Keratinocyte (primary cell): ENCODE data around the gene CBX8. TPM values are rescaled to one million over a fixed set of nuclear protein-coding genes. Genes with fewer than 3 reads are reported as not detected.

Source experiments
- DNase-seq: peaks from one replicate; pipeline ENCODE4 v3.0.0-alpha.2; 2011; ENCODE audit warnings: low read depth, missing footprints, low spot score
- FAIRE-seq: peaks from 2 replicates; lab custom pipeline; 2011; peaks lifted over from hg19 to GRCh38; lab: Jason Lieb, UNC
- H2AFZ ChIP-seq: 2 replicates; pipeline ENCODE4 v1.6.0; 2012; ENCODE audit warnings: low read length, control low read depth, inconsistent platforms; ENCODE audit not compliant: control insufficient read depth
- H3K27ac ChIP-seq: 2 replicates; pipeline ENCODE4 v1.5.1; 2011; ENCODE audit warnings: low read length; ENCODE audit not compliant: control insufficient read depth, insufficient read depth
- H3K27me3 ChIP-seq: 3 replicates; pipeline ENCODE4 v1.6.0; 2011; ENCODE audit warnings: low read length; ENCODE audit not compliant: control insufficient read depth, insufficient read depth; ENCODE audit errors: extremely low read depth
- H3K36me3 ChIP-seq, 2 experiments: 2 replicates in 1 of 2; 3 replicates in 1 of 2; pipeline ENCODE4 v1.5.1; 2011; ENCODE audit warnings: low read length in 2 of 2, mild to moderate bottlenecking in 1 of 2; ENCODE audit not compliant: control insufficient read depth in 2 of 2, insufficient read depth in 2 of 2; ENCODE audit errors: extremely low read depth in 1 of 2
- H3K4me1 ChIP-seq: 3 replicates; pipeline ENCODE4 v1.5.1; 2011; ENCODE audit warnings: low read length; ENCODE audit not compliant: control insufficient read depth, insufficient read depth; ENCODE audit errors: extremely low read depth
- H3K4me2 ChIP-seq: 3 replicates; pipeline ENCODE4 v1.6.0; 2011; ENCODE audit warnings: low read depth, low read length; ENCODE audit not compliant: control insufficient read depth, insufficient read depth; ENCODE audit errors: extremely low read depth
- H3K4me3 ChIP-seq, 3 experiments: fragments of 200-600 bp in 1 of 3; sonication (generic) in 1 of 3; 2 replicates in 2 of 3; 3 replicates in 1 of 3; pipeline ENCODE4 v1.5.1; 2011 to 2016; ENCODE audit warnings: low read length in 3 of 3, mild to moderate bottlenecking in 3 of 3, control low read depth in 2 of 3, inconsistent platforms in 1 of 3, low read depth in 1 of 3, mixed read lengths in 1 of 3, mixed run types in 1 of 3, moderate library complexity in 1 of 3; ENCODE audit not compliant: control insufficient read depth in 2 of 3, insufficient read depth in 2 of 3; ENCODE audit errors: extremely low read depth in 1 of 3
- H3K79me2 ChIP-seq: 2 replicates; pipeline ENCODE4 v1.6.0; 2012; ENCODE audit warnings: low read length; ENCODE audit not compliant: control insufficient read depth, insufficient read depth
- H3K9ac ChIP-seq: 3 replicates; pipeline ENCODE4 v1.6.0; 2011; ENCODE audit warnings: low read length; ENCODE audit not compliant: control insufficient read depth, insufficient read depth; ENCODE audit errors: extremely low read depth
- H3K9me1 ChIP-seq: 3 replicates; pipeline ENCODE4 v1.6.0; 2011; ENCODE audit warnings: low read length; ENCODE audit not compliant: control insufficient read depth, insufficient read depth; ENCODE audit errors: extremely low read depth
- H3K9me3 ChIP-seq: 2 replicates; pipeline ENCODE4 v1.5.1; 2012; ENCODE audit warnings: low read depth, low read length; ENCODE audit not compliant: control insufficient read depth
- H4K20me1 ChIP-seq: 3 replicates; pipeline ENCODE4 v1.6.0; 2011; ENCODE audit warnings: low read length; ENCODE audit not compliant: control insufficient read depth, insufficient read depth; ENCODE audit errors: extremely low read depth
- CTCF ChIP-seq, 3 experiments: IDR thresholded peaks in 1 of 3; conservative IDR thresholded peaks in 1 of 3; optimal IDR thresholded peaks in 1 of 3; 2 replicates in 2 of 3; 3 replicates in 1 of 3; pipeline versions ENCODE3 to v1.5.1; 2011; ENCODE audit warnings: low read length in 3 of 3, mild to moderate bottlenecking in 3 of 3, moderate library complexity in 2 of 3, control low read depth in 1 of 3, inconsistent platforms in 1 of 3; ENCODE audit not compliant: insufficient read depth in 2 of 3; ENCODE audit errors: extremely low read depth in 1 of 3
- EZH2 ChIP-seq: IDR thresholded peaks from one replicate; pipeline ENCODE4 v1.6.1; 2012; ENCODE audit warnings: inconsistent platforms, mild to moderate bottlenecking, low read length, moderate library complexity
- dilution Hi-C: fragments of 300-500 bp; cut with MboI; formaldehyde crosslinking; loops from one replicate; pipeline ENCODE4 v1.7.0; 2020; ENCODE audit warnings: low sequenced_read_pairs; ENCODE audit not compliant: extremely low pct_ligation_motif_present
- polyA plus RNA-seq, 5 experiments: library from polyadenylated mRNA; depleted of rRNA in 3 of 5; stranded (reverse) in 3 of 5; stranded (forward) in 1 of 5; unstranded in 1 of 5; fragments of >200 nt; gene quantifications; 1 replicate in 1 of 5; 2 replicates in 3 of 5; 3 replicates in 1 of 5; pipeline versions ENCODE4 v1.2.1 to v1.2.3, GENCODE V29; 2011 to 2012; ENCODE audit warnings: missing spikeins in 2 of 5, low read depth in 1 of 5, low replicate concordance in 1 of 5

The CBX8 gene
- polyA plus RNA-seq, 1 donor (not counting 4 experiments of a cell fraction or from before 2014, with no cell fraction given) = 0.49 TPM

DNA sequence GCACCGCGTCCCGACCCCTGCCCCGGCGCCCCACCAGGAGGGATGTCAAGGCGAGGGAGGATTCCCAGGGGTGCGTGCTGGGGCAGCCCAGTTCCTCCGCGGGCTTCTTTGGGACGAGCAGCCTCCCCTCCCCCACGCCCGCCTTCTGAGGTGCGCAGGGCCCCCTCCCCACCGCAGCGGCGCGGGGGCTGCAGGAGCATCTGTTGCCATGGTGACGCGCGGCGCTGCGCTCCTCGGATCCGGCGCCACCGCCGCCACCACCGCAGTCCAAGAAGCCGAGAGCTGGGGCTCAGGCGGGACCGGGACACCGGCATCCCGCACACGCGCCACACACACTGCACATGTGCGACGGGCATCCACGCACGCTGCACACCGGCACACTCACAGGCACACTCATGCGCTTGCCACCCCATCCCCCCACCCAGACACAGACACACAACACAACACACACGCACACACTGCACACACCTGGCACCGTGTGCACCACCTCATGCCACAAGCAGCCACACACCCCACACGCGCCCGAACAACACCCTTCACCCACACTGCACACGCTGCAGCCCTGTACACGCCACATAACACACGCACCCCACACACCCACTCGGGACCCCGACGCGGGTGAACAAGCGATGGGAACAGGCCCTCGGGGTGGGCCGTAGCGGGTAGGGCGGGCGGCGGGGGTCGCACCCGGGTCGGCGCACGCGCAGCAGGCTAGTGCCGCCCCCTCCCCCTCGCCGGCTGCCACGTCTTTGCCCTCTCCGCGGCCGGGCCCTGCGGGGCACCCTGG is 49.2 kb downstream of the CBX8 start:
- H3K27me3 ChIP-seq = peaks cover 54% of the 10 kb centered on the region

DNA sequence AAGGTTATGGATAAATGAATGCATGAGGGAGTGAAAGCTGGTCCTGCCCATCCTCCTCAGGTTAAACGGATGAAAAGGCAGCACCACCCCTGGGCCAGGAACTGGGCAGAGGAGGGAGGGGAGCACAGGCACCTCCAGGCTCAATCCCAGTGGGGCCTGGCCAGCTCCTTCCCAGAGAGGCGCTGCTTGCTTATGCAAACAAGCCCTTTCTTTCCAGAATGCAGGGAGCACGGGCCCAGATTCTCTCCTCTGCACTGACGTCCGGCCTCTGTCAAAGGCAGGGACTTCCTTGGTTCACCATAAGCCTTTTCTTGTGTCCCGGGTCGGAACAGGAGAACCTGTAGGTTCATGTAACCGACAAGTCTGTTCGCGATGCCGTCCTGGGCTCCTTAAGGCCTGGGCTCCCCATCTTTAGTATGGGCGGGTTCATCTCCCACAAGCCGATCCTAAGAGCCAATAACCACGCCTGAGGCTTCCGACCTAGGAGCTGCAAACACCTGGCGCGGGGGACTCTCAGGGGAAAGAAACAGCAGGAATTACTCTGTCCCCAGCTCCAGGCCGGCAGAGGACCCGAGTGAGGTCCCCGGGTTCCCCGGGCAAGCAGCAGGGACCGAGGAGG is 49.9 kb downstream of the CBX8 start:
- H3K27me3 ChIP-seq = peaks cover 55% of the 10 kb centered on the region
- H3K79me2 ChIP-seq = no peaks in the 10 kb centered on the region
- no peak for TF ChIP-seq EZH2
- no peak for TF ChIP-seq CTCF (optimal IDR thresholded peaks at IDR 0.05 in 1 of 3, IDR thresholded peaks at IDR 0.05 in 1 of 3, conservative IDR thresholded peaks at IDR 0.05 in 1 of 3; ENCODE audit: extremely low read depth in 1 of 3, insufficient read depth in 2 of 3, low read length in 3 of 3)
- no peak overlapping the region for H3K4me2 ChIP-seq
- FAIRE-seq = no peak
- H3K4me3 ChIP-seq = no peak overlapping the region
- no peak overlapping the region for H2AFZ ChIP-seq
- H3K27ac ChIP-seq = no peak overlapping the region
- H3K36me3 ChIP-seq = no peaks in the 10 kb centered on the region
- no peak for DNase-seq
- H4K20me1 ChIP-seq = no peaks in the 10 kb centered on the region
- no peaks in the 10 kb centered on the region for H3K9me3 ChIP-seq
- H3K9ac ChIP-seq = no peak overlapping the region
- dilution Hi-C loops = no loop called here
- H3K4me1 ChIP-seq = no peaks in the 10 kb centered on the region
- no peaks in the 10 kb centered on the region for H3K9me1 ChIP-seq

More for the DNA sequence above, 49.2 kb downstream of the CBX8 start:
- TF ChIP-seq EZH2 (peak; percentile 99), CTCF (optimal IDR thresholded peaks at IDR 0.05 in 1 of 3, IDR thresholded peaks at IDR 0.05 in 1 of 3, conservative IDR thresholded peaks at IDR 0.05 in 1 of 3; ENCODE audit: extremely low read depth in 1 of 3, insufficient read depth in 2 of 3, low read length in 3 of 3) (no peak)
- H3K9ac ChIP-seq = no peak overlapping the region
- no peaks in the 10 kb centered on the region for H3K4me1 ChIP-seq
- no peak overlapping the region for H3K27ac ChIP-seq
- H4K20me1 ChIP-seq = no peaks in the 10 kb centered on the region
- H3K79me2 ChIP-seq = no peaks in the 10 kb centered on the region
- H3K36me3 ChIP-seq = no peaks in the 10 kb centered on the region
- dilution Hi-C loops = no loop called here
- H3K4me2 ChIP-seq = no peak overlapping the region
- no peaks in the 10 kb centered on the region for H3K9me1 ChIP-seq
- no peak for FAIRE-seq
- no peaks in the 10 kb centered on the region for H3K9me3 ChIP-seq
- no peak for DNase-seq
- H2AFZ ChIP-seq = no peak overlapping the region
- no peak overlapping the region for H3K4me3 ChIP-seq
